HG03571 (cell line): ENCODE measurements around the gene PDE8A.

Experiments
- ATAC-seq: cut with Tn5 transposase; IDR thresholded peaks from one replicate; pipeline ENCODE4 v1.9.1; 2021; ENCODE audit not compliant: unreplicated experiment

The PDE8A gene

GRCh38 chr15:84981711-84982300, at the start of gene PDE8A:
PDE8A (plus strand) TSS chr15:84981856; CDS start chr15:84982163, 307 bp downstream.
- ATAC-seq: peak; percentile 21

DNA sequence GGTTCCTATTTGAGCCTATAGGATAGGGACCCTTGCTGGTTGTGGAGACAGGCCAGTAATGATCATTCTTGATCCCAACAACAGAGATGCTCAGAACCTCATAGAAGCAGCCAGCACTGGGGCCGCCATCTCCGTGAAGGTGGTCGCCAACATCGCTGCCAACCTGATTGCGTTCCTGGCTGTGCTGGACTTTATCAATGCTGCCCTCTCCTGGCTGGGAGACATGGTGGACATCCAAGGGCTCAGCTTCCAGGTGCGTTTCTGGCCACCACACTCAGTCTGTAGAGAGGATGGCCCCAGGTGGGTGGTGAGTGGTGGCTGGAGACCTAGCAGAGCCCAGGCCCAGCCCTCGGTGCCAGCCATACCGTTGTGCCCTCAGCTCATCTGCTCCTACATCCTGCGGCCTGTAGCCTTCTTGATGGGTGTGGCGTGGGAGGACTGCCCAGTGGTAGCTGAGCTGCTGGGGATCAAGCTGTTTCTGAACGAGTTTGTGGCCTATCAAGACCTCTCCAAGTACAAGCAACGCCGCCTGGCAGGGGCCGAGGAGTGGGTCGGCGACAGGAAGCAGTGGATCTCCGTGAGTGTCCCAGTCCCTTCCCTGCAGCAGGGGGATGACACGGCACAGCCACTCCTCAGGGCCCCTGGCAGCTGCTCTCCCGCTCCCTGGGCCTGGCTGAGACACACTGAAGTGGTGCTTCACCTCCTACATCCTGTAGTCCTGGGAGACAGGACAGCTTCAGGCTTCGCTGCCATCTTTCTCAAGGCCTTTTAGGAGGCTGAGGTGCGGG, 46.5 kb upstream of the PDE8A start:
- no peak for ATAC-seq

DNA sequence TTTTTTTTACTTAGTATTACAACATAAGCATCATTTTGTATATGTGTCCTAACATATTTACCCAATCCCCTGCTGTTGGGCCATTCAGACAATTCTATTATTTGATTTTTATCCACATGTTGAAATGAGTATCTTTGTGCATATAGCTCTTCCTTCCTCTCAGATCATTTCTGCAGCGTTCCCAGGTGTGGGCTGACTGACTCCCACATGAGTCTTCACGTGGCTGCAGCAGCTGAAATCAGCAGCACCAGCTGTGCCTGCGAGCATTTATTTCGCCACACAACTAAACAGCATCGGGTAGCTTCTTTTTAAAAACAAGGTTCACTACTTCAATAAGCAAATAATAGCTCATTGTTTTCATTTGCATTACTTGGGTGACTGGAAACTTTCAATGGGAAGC, 44.5 kb upstream of the PDE8A start:
- no peak for ATAC-seq

DNA sequence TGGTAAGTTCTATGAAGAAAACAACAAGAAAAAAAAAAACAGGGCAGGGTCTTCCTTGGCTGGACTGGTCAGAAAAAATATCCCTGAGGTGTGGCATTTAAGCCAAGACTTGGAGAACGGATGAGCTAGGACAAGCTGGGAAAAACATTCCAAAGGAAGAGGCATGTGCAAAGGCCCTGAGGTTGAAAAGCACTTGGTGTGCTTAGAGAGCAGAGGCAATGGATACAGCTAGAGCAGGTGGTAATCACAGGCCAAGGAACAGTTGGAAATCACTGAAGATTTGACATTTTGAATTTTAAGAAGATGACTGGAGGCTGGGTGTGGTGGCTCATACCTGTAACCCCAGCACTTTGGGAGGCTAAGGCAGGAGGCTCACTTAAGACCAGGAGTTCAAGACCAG, 42.9 kb upstream of the PDE8A start:
- ATAC-seq: no peak

- ATAC-seq: no peak
Measured at GRCh38 chr15:84940399-84940798, 41.3 kb upstream of the PDE8A start.

DNA sequence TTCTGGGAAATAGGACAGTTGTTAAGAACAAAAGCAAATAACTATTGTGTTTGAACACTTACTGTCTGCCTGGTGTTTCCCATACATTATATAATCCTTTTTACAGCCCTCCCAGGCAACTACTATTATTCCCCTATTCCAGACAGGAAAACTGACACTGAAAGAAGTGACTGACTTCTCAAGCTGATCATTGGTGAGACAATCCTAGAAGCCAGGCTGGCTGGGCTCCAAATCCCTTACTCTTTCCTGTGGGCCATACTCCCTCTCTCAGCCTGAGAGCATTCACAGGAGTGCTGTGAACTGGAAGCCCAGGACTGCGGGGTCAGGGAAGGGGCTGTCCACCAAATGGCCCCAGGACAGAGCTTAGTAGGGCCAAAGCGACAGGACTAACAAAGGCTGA, 39.2 kb upstream of the PDE8A start:
- ATAC-seq: no peak

DNA sequence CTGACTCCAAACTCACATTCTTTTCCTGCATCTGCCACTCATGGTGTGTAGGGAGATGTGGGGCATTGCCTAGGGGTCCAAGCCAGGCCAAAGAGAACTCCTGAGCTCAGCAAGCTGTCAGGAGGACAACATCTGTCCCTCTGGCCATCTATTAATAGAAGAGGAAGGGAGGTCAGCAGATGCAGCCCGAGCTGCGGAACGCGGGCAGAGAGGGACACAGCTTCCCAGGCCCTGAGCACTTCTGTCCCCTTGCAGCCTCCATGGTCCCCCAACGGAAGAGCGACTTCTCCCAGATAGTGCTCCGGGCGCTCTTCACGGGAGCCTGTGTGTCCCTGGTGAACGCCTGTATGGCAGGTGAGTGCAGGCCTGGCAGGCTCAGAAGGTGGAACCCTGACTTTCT, 37.3 kb upstream of the PDE8A start:
- ATAC-seq: no peak

- ATAC-seq: no peak
Measured at GRCh38 chr15:84944861-84945260, 36.8 kb upstream of the PDE8A start.

DNA sequence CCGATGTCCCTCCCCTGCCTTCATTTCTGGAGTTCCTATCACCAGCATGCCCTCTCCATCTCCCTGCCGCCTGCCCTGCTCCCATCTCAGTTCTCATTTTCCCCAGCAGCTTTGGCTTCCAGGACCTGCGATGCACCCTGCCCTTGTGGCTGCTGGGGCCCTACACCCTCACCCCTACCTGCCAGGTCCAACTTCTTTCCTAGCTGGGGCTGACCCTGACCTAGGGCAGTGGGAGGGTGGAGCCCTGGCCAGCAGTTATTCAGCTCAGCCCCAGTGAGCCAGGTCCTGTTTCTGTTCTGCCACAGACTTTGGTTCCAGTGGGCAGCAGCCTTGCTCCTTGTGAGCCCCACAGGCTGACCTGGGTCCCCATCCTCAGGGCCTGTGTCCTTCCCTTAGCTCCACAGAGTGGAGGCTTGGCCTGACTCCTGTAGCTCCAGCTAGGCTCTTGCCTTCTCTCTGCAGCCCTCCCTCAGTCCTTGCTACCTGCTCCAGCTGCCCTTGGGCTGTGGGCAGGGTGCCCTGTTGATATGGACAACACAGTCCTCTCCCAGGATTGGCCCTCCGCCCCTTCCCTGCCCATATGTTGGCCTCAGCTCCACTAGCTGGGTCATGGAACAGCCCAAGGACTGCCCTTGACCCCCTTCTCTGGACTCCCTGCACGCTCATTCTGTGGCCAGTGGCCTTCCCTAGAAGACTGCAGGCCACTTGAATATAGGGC, 34.7 kb upstream of the PDE8A start:
- no peak for ATAC-seq

DNA sequence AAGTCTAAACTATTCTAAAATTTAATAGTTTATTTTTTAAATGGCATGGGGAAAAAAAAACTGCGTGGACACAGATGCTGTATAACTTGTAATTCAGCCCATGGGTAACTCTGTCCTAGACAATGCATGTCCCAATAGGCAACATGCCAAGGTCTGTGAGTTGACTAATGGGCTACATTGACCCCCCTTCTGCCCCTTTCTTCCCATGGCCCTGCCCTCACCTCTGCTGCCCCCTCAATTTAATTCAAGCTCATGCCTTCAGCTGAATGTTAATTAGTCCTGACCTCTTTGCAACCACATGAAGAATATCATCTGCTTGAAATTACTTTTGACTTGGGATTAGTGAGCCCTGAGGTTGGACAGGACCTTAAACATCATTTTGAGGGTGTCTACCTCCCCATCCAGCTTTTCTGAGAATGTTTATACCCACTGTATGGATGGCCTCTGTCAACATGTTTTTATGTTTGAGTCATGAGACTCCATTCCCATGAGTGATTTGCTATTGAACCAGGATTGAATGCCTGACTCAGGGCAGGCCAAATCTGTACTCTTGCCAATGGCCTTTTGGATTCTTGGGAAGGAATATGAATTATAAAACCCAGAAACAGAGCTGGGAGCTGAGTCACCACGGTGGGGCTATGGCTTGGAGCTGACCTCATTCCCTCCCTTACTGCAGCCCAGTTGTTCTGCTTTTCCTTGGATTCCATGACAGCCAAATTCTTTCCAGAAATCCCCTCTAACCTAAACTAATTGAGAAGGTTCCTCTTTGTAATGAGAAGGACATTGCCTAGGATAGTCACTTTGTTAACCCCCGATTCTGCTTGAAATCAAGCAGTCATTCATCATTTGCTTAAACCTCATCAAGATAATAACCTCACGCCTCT, 33.5 kb upstream of the PDE8A start:
- ATAC-seq: no peak

DNA sequence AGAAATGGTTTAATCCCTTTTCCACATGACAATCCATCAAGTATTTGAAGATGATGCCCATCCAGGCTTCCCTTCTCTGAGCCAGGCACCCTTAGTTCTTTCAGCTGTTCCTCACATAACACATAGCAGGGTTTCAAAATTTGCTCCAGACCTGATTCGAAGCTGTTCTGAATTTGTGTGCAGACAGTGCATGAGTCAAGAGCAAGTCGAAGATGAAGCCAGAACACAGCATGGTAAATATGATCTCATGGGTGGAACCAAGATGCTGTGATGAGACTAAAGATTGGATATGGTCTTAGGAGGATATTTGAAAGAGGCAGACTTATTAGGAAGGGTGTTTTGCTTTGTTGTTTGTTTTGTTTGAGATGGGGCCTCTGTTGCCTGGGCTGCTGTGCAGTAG, 32.6 kb upstream of the PDE8A start:
- ATAC-seq: no peak

GRCh38 chr15:84949845-84950569, 31.6 kb upstream of the PDE8A start:
- no peak for ATAC-seq

DNA sequence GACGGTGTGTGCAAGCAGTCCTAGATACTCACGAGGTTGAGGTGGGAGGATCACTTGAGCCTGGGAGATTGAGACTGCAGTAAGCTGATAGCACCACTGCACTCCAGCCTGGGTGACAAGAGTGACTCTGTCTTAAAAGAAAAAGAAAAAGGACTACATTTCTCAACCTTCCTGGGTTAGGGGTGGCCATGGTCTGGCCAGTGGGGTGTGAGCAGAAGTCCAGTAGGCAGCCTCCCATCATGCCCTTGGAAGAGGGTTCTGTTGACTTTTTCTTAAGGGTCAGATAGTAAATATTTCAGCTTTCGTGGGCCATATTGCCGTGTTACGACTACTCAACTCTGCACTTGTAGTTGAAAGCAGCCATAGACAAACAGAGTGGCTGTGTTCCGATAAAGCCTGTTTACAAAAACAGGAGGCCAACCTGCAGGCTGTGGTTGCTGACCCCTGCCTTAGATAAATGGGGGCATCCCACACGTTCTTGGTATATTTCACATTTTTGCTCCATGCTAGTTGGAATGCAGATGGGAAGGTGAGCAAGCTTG, 31.0 kb upstream of the PDE8A start:
- no peak for ATAC-seq

DNA sequence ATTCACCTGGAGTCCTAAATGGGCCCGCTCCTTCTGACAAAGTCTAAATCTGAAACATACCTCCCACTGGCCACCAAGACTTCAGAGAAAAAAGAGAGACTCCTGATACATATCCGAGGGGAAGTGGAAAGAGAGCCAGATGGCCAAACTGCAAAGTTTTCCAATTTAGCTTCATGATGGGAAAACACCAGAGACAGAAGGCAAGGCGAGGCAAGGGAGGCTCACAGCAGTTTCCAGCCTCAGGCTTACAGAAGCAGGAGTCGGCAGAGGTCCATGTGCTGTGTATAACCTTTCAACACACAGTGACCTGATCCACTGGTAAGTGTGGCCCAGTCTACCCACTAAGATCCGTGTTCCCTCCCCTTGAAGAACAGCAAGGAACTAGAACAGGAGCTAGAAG, 29.9 kb upstream of the PDE8A start:
- ATAC-seq: no peak

DNA sequence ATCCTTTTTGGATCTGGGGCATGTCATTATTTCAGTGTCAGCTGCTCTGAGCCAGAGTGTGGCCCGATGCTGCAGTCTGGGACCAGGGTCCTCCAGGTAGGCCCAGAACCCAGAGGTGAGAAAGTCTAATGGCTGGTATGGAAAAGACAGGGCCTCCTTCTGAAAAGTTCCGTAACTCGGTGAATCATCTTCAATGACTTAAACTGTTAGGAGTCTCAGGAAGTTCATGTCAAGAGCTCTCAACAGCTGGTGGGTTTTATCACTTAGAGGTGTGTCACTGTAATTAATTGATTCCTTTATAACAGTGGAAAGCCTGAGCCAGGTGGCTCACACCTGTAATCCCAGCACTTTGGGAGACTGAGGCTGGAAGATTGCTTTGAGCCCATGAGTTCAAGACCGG, 28.5 kb upstream of the PDE8A start:
- ATAC-seq: no peak

DNA sequence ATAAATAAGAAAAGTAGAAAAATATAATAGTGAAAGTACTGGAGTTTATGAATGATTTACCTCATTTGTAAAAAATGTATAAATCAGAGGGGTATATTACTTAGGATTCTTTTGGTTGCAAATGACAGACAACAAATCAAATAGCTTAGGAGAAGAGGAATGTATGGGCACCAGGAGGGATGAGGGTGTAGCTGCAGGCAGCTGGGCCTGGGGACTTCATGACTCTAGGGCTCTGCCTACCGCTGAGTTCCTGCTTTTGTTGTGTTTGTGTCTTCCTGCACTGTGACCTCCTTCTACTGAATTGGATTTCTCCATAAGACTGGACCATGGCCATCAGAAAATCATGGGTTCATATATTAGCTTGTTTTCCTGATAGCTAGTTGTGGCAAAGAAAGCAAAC, 27.9 kb upstream of the PDE8A start:
- ATAC-seq: no peak

DNA sequence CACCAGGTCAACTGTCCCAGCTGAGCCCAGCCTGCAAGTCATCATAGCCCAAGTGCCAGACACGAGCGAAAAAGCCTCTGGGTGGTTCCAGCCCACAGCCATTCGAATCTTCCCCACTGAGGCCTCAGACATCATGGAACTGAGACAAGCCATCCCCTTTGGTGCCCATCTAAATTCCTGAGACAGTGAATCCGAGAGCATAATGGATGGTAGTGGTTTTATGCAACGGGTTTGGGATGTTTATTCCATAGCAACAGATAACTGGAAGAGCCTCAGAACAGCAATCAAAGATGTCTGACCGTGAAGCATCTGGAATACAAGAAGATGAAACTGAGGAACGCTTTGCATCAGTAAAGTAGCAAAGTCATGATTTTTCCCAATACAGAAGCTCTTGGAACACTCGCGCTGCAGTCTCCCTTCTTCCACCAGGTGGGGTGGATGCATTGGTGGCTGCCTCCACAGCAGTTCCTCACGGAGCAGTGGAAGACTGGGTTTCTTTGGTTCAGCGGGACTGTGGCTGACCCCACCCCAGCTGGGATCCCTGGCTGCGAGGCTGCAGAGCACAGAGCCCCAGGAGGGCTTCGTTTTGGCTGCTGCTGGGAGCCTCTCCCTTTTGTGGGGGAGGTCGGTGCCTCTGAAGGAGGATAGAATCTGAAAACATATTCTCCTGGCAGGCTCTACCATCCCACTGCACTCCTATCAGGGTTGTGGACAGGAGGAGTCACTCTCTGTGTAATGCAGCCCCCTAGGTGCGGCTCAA, 26.4 kb upstream of the PDE8A start:
- ATAC-seq: no peak

GRCh38 chr15:84956199-84956598, 25.5 kb upstream of the PDE8A start:
- no peak for ATAC-seq

DNA sequence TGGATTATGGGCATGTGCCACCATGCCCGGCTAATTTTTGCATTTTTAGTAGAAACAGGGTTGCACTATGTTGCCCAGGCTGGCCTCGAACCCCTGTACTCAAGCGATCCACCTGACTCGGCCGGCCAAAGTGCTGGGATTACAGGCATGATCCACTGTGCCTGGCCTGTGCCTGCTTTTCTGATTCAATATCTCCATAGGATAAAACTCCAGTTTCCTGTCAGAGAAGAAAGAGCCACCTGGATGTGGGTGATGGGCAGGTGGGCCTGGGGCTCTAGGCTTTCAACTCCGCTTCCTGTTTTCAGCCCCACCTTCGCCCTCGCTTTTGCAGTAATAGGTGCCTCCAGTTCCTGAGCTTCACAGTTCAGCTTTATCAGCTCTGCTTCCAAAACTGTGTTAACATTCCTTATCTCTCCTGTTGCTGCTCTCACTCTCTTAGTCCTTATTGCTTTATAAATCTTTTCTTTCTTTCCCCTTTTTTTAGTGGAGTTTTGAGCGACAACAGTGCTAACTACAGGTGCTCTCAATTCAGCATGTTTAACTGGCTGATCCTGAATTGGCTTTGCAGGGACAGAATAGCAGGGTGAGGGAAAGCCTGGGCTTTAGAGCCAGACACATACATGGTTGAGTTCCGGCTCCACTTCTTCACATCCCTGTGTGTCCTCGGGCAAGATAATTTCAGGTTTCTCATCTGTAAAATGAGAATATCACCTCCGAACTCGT, 21.1 kb upstream of the PDE8A start:
- ATAC-seq: no peak
